Measurements from ENCODE around the gene NARF.

Gene NARF

GRCh38 chr17:82479602-82480001 is 21.1 kb downstream of the NARF start:
- no peak for DNase-seq

DNA sequence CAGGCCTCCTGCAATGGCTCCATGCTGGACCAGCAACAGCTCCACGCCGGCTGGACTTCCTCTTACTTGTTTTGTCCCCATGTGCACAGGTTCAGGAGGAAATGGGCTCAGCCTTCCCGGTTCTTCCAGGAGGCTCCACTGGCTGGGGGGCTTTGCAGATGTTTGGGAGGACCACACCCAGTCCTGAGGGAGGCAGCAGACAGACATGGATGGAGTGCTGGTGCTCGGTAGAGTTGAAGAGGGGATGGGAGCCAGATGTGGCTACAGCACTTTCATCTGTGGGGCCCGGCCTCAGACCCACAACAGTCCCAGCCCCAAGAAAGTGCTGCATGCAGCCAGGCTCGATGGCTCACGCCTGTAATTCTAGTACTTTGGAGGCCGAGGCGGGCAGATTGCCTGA is 21.8 kb downstream of the NARF start:
- DNase-seq: no peak

GRCh38 chr17:82483204-82483660 is 24.7 kb downstream of the NARF start:
- no peak for DNase-seq

- no peak for DNase-seq
These were observed 25.3 kb downstream of the NARF start for GRCh38 chr17:82483836-82484235.

- DNase-seq: no peak
These were observed 27.9 kb downstream of the NARF start for GRCh38 chr17:82486231-82487094.

GRCh38 chr17:82487910-82488309 is 29.4 kb downstream of the NARF start:
- DNase-seq: no peak

- DNase-seq: no peak
These were observed 30.6 kb downstream of the NARF start for GRCh38 chr17:82489117-82489516.

DNA sequence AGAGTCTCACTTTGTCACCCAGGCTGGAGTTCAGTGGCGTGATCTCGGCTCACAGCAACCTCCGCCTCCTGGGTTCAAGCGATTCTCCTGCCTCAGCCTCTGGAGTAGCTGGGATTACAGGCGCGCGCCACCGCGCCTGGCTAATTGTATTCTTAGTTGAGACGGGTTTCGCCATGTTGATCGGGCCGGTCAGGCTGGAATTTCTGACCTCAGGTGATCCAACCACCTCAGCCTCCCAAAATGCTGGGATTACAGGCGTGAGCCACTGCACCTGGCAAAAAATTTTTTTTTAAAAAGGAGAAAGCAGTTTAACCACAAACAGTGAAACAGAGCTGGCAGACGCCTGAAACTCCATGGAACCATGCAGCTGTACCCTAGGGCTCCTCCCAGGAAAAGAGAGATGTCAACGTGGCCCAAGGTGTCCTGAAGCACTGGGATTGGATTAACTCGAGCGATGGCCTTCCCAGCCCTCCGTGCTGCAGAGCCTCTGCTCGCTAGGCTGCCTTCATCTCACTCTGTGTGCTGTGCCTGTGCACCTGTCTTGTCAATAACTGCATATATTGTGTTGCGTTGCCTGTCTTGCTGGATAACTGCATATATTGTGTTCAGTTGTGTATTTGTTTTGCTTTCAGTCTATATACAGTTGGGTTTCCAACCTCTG is 31.4 kb downstream of the NARF start:
- no peak for DNase-seq

DNA sequence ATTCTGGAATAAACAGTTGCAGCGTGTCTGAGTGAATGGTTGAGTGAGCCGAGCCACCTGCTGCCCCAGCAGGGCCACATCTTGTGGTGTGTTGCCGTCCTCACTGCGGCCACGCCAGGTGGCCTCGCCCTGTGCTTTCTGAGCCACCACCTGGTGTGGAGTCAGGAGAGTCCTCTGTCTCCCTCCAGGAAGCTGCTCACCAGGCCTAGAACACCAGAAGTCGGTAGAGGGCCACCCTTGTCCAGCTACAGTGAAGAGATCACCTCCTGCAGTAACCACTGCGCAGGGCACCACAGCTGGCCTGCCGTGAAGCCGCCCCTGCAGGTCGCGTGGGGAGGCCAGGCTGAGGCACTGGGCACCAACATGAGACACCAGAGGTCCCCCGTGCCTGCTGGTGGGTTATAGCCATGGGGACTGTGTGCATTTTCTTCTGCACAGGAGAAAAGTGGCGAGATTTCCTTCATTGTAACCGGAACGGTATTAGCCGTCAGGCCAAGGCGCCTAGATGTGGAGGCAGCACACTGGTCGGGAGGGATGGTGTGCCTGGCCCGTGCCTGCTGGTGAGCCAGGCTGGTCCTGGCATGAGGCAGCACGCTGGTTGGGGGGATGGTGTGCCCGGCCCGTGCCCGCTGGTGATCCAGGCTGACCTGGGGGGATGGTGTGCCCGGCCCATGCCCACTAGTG is 32.1 kb downstream of the NARF start:
- no peak for DNase-seq

DNA sequence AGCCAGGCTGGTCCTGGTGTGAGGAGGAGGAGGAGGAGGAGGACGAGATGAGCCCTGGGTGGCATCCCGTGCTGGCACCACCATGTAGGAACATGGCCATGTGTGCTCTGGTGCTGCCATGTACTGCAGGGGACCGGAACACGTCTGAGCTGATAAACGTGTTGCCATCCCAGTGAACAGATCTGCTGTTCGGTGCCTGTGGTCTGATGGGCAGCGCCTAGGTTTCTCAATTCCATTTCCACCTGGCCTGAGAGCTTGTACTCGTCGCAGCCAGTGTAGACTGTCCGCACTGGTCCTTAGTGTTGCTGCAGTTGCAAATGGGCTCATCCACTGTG is 32.6 kb downstream of the NARF start:
- DNase-seq: no peak

GRCh38 chr17:82491533-82491932 is 33.0 kb downstream of the NARF start:
- DNase-seq: no peak

GRCh38 chr17:82492643-82493225 is 34.2 kb downstream of the NARF start:
- DNase-seq: no peak

- no peak for DNase-seq
These were observed 34.8 kb downstream of the NARF start for GRCh38 chr17:82493226-82493781.

DNA sequence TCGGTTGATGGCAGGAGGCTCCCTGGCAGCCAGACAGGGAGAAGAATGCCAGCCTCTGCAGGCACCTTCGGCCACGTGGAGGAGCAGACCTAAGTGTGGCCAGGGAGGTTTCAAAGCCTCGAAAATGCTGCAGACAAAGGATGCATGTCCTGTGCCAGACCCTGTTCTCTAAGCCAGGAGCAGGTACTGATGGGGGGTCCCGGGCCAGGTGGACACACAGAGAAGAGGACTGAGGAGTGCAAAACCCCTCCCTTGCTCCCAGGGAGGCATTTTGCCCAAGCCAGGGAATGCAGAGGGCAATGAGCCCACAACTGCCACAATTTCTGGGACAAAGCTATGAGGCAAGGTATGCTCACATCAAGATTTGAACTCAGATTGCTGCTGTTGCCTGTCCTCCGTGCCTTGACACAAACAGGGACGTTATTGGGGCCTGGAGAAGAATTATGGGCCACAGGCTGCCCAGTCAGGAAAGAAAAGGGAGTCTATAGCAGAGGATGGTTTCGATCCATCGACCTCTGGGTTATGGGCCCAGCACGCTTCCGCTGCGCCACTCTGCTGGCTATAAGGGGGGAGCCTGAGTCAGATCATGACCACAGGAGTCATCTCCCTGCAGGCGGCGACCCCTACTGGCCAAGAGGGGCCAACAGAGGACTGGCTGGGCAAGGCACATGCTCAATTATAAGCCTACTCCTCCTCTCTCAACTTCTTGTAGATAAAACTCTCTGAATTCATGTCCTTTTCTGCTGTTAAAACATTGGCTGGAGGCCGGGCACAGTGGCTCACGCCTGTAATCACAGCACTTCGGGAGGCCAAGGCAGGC is 35.9 kb downstream of the NARF start:
- DNase-seq: peak; percentile 98

GRCh38 chr17:82495844-82496528 is 37.4 kb downstream of the NARF start:
- DNase-seq: no peak

GRCh38 chr17:82496529-82497434 is 38.2 kb downstream of the NARF start:
- DNase-seq: peak; percentile 85

DNA sequence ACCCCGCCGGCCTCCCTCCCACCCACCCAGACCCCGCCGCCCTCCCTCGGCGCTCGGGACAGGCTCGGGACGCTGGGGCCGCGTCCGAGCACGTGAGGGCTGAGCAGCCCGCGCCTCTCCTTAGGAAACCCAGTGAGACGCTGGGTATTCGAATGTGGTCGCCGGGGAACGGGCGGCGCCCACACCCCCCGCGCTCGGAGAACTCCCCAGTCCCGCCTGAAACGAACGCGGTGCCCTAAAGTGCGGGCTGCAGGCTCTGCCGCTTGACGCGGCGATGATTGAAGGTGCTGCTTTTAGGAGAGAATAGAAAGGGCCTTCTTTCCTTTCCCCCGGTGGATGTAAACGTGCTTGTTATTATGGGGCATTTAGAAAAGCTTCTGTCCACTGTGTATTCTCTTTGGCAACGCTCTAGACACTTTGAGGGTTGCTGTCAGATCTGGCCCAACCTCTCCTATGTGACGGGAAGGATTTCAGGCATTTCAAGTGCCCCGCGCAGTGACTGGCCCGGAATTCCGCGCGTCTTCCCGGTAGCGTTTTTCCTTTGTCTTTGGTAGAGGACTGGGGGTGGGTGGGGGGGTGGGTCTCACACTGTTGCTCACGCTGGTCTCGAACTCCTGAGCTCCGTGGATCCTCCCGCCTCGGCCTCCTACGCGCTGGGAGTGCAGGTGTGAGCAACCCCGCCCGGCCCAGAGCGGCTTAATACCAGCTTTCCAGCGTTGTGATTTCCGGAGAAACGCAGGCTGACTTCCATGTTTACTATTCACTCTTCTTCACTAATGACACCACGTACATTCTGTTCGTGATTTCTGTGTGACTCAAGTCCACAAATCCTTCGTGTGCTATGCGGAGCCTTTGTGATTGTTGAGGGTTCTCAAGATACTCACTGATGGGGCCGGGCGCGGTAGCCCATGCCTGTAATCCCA is 39.2 kb downstream of the NARF start:
- no peak for DNase-seq

- DNase-seq: no peak
These were observed 43.7 kb downstream of the NARF start for GRCh38 chr17:82502207-82502606.

DNA sequence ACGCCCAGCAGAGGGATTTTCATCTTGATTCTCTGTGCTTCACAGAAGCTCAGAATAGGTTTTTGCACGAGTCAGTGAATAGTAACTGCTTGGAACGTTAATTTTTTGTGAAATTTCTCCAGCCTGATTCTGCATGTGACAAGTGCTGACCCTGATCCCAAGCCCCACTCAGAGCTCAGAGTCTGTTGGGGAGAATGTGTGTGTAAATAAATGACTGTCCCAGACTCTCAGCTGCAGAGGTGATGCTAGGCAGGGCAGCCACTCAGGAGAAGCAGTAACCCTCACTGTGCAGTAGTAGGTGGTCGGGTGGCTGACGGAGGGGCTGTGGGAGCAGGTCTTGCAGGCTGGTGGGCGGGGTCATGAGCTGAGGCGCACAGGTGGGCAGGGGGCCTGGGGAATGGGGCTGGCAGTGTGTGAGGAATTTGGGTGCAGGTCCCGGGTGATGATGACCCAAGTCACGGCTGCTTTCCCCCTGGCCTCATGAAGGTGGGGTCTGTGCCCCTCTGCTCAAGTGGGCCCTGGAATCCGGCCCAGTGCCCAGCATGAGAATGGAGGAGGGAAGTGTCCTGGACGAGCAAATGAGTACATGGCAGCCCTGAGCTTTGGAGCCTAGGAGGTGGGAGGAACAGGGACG is 44.7 kb downstream of the NARF start:
- no peak for DNase-seq
